ENCODE data around the gene ERVH48-1. TPM values are rescaled to one million over a fixed set of nuclear protein-coding genes. Genes with fewer than 3 reads are reported as not detected.
"Not testable (repeated sequence)": the region's sequence is repeated elsewhere in the genome, so short reads cannot be mapped to it uniquely, and the experiment has no call there.

Gene ERVH48-1
- total RNA-seq, 2 experiments from 2014 or later, result 0.18 to 0.29 TPM

GRCh38 chr21:42913476-42913875 lies 12.0 kb downstream of the ERVH48-1 start:
- peak overlapping the region; percentile 17 for H3K27ac Mint-ChIP-seq
- no peaks in the 10 kb centered on the region for H3K4me1 Mint-ChIP-seq (ENCODE audit: low read depth)
- CTCF ChIA-PET, result no interaction called here

GRCh38 chr21:42911920-42912319 lies 13.5 kb downstream of the ERVH48-1 start:
- DNase-seq; H3K4me1 Mint-ChIP-seq (ENCODE audit: low read depth); POLR2A ChIA-PET; H3K9me3 Mint-ChIP-seq; ATAC-seq; CTCF ChIA-PET; H3K27ac Mint-ChIP-seq; H3K27me3 Mint-ChIP-seq; H3K4me3 Mint-ChIP-seq; intact Hi-C loops (cut with micrococcal nuclease): not testable (repeated sequence)
- H3K36me3 Mint-ChIP-seq (ENCODE audit: low read depth), result peaks cover 17% of the 10 kb centered on the region

More at GRCh38 chr21:42913476-42913875, 12.0 kb downstream of the ERVH48-1 start:
- Mint-ChIP-seq H3K27me3 (no peaks in the 10 kb centered on the region), H3K4me3 (no peak overlapping the region), H3K9me3 (no peaks in the 10 kb centered on the region), H3K36me3 (ENCODE audit: low read depth) (peaks cover 13% of the 10 kb centered on the region)
- POLR2A ChIA-PET, result interaction anchor here (1.0 kb wide), 1 partner anchor 13 kb away, joined by 3 read pairs; no protein-coding TSS in a partner anchor
- ATAC-seq, result no peak
- no peak for DNase-seq
- intact Hi-C loops (cut with micrococcal nuclease), result no loop called here
- TF ChIP-seq, protein P1, sequence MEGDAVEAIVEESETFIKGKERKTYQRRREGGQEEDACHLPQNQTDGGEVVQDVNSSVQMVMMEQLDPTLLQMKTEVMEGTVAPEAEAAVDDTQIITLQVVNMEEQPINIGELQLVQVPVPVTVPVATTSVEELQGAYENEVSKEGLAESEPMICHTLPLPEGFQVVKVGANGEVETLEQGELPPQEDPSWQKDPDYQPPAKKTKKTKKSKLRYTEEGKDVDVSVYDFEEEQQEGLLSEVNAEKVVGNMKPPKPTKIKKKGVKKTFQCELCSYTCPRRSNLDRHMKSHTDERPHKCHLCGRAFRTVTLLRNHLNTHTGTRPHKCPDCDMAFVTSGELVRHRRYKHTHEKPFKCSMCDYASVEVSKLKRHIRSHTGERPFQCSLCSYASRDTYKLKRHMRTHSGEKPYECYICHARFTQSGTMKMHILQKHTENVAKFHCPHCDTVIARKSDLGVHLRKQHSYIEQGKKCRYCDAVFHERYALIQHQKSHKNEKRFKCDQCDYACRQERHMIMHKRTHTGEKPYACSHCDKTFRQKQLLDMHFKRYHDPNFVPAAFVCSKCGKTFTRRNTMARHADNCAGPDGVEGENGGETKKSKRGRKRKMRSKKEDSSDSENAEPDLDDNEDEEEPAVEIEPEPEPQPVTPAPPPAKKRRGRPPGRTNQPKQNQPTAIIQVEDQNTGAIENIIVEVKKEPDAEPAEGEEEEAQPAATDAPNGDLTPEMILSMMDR (IDR thresholded peaks at IDR 0.05), result no peak

- H3K4me3 Mint-ChIP-seq; CTCF ChIA-PET; H3K9me3 Mint-ChIP-seq; H3K27me3 Mint-ChIP-seq; H3K4me1 Mint-ChIP-seq (ENCODE audit: low read depth); intact Hi-C loops (cut with micrococcal nuclease); POLR2A ChIA-PET; DNase-seq; ATAC-seq; H3K27ac Mint-ChIP-seq: not testable (repeated sequence)
- peaks cover 32% of the 10 kb centered on the region for H3K36me3 Mint-ChIP-seq (ENCODE audit: low read depth)
These were observed 16.9 kb downstream of the ERVH48-1 start for GRCh38 chr21:42908484-42908883.

DNA sequence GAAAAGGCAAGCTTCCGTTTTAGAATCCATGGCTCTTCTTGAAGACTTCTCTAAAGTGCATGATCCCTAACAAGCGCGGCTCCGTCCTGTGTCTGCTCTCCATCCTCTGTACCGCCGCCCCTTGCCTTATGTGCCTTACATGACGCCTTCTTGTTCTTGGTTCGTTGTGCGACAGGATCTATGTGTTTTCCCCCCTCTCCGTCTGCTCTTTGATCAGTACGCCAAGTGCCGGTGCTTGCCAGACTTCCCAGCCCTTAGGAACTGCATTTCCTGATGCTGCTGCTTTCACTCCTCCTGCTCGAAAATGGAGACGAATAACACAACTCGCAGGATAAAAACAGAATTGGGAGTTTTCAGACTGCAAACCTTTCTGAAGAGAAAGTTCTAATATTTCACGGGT lies 19.2 kb downstream of the ERVH48-1 start:
- intact Hi-C loops (cut with micrococcal nuclease), result no loop called here
- POLR2A ChIA-PET, result no interaction called here
- H3K9me3 Mint-ChIP-seq, result no peaks in the 10 kb centered on the region
- DNase-seq (no peak), ATAC-seq (no peak)
- H3K27ac Mint-ChIP-seq, result no peak overlapping the region
- peaks cover 5% of the 10 kb centered on the region for H3K4me1 Mint-ChIP-seq (ENCODE audit: low read depth)
- H3K4me3 Mint-ChIP-seq, result no peak overlapping the region
- TF ChIP-seq, protein P1 (IDR thresholded peaks at IDR 0.05), result no peak
- CTCF ChIA-PET, result no interaction called here
- H3K36me3 Mint-ChIP-seq (ENCODE audit: low read depth), result peaks cover 35% of the 10 kb centered on the region
- H3K27me3 Mint-ChIP-seq, result no peaks in the 10 kb centered on the region

GRCh38 chr21:42905195-42905594 lies 20.2 kb downstream of the ERVH48-1 start:
- Mint-ChIP-seq H3K4me1 (ENCODE audit: low read depth) (peaks cover 5% of the 10 kb centered on the region), H3K4me3 (no peak overlapping the region), H3K9me3 (no peaks in the 10 kb centered on the region), H3K27ac (no peak overlapping the region), H3K36me3 (ENCODE audit: low read depth) (peaks cover 33% of the 10 kb centered on the region), H3K27me3 (no peaks in the 10 kb centered on the region)
- intact Hi-C loops (cut with micrococcal nuclease), result no loop called here
- DNase-seq (no peak), ATAC-seq (no peak)
- ChIA-PET POLR2A (interaction anchor here (1.2 kb wide), 1 partner anchor 24 kb away, joined by 4 read pairs; no protein-coding TSS in a partner anchor), CTCF (no interaction called here)
- TF ChIP-seq, protein P1 (IDR thresholded peaks at IDR 0.05), result no peak

- no peak overlapping the region for H3K27ac Mint-ChIP-seq
- ATAC-seq (no peak), DNase-seq (no peak)
- intact Hi-C loops (cut with micrococcal nuclease), result no loop called here
- no peaks in the 10 kb centered on the region for H3K9me3 Mint-ChIP-seq
- peaks cover 30% of the 10 kb centered on the region for H3K36me3 Mint-ChIP-seq (ENCODE audit: low read depth)
- H3K4me3 Mint-ChIP-seq, result no peak overlapping the region
- H3K4me1 Mint-ChIP-seq (ENCODE audit: low read depth), result peaks cover 7% of the 10 kb centered on the region
- POLR2A ChIA-PET, result interaction anchor here (1.2 kb wide), 1 partner anchor 22 kb away, joined by 4 read pairs; no protein-coding TSS in a partner anchor
- CTCF ChIA-PET, result interaction anchor here (0.6 kb wide), 1 partner anchor 18 kb away, joined by 3 read pairs; no protein-coding TSS in a partner anchor
- TF ChIP-seq, protein P1 (IDR thresholded peaks at IDR 0.05), result no peak
- no peaks in the 10 kb centered on the region for H3K27me3 Mint-ChIP-seq
These were observed 21.6 kb downstream of the ERVH48-1 start for GRCh38 chr21:42903817-42904216.
